ENCODE data around the gene SPIRE2. TPM values are rescaled to one million over a fixed set of nuclear protein-coding genes. Genes with fewer than 3 reads are reported as not detected.

The SPIRE2 gene
- total and polyA plus RNA-seq, 2 of the 13 experiments (the other 11 are each of a cell fraction or from before 2014, with no cell fraction given), result 13.3 to 37.5 TPM

- TF ChIP-seq ZNF572 (CRISPR knock-in tag; IDR thresholded peaks at IDR 0.05), result no peak
- TF ChIP-seq ZNF138 (CRISPR knock-in tag; IDR thresholded peaks at IDR 0.05; ENCODE audit: low read depth), result no peak
- peak; percentile 78; the same call in 1 of the 2 replicates for TF ChIP-seq ZC3H13 (CRISPR knock-in tag; IDR thresholded peaks at IDR 0.05)
- no peak for TF ChIP-seq ZNF615 (CRISPR knock-in tag; IDR thresholded peaks at IDR 0.05; ENCODE audit: borderline replicate concordance)
- peak; percentile 66; the same call in 1 of the 2 replicates for TF ChIP-seq ZNF414 (CRISPR knock-in tag; IDR thresholded peaks at IDR 0.05)
- TF ChIP-seq SNAI1 (CRISPR knock-in tag; IDR thresholded peaks at IDR 0.05; ENCODE audit: borderline replicate concordance), result no peak; the same call in 1 of the 2 replicates
- no peak for TF ChIP-seq SCMH1 (CRISPR knock-in tag; IDR thresholded peaks at IDR 0.05; ENCODE audit: borderline replicate concordance)
- TF ChIP-seq ZNF563 (CRISPR knock-in tag; IDR thresholded peaks at IDR 0.05), result peak; percentile 48; the same call in 1 of the 2 replicates
- TF ChIP-seq CENPBD1 (CRISPR knock-in tag; IDR thresholded peaks at IDR 0.05; ENCODE audit: borderline replicate concordance, low read depth), result no peak
- TF ChIP-seq ZSCAN31 (CRISPR knock-in tag; IDR thresholded peaks at IDR 0.05; ENCODE audit: low read depth), result peak; percentile 79
- peak; percentile 74 for TF ChIP-seq SRSF1 (optimal IDR thresholded peaks at IDR 0.05; ENCODE audit: low read depth, low read length)
- peak; percentile 83 for TF ChIP-seq DR1 (CRISPR knock-in tag; IDR thresholded peaks at IDR 0.05)
- TF ChIP-seq PLSCR1 (CRISPR knock-in tag; IDR thresholded peaks at IDR 0.05; ENCODE audit: borderline replicate concordance), result no peak
- TF ChIP-seq SAP130 (CRISPR knock-in tag; IDR thresholded peaks at IDR 0.05; ENCODE audit: low read depth), result peak; percentile 69
- 0 out of 2 replicates have a peak, but pooled peaks have one; percentile 66 for TF ChIP-seq ZNF570 (CRISPR knock-in tag; IDR thresholded peaks at IDR 0.05; ENCODE audit: borderline replicate concordance)
- TF ChIP-seq POGZ (CRISPR knock-in tag; IDR thresholded peaks at IDR 0.05), result peak; percentile 76
- TF ChIP-seq ZNF12 (CRISPR knock-in tag; IDR thresholded peaks at IDR 0.05), result no peak
- TF ChIP-seq XBP1 (CRISPR knock-in tag; IDR thresholded peaks at IDR 0.05), result no peak
- TF ChIP-seq CHD2 (IDR thresholded peaks at IDR 0.05; ENCODE audit: low read depth, low read length), result no peak
- peak; percentile 98 for TF ChIP-seq ZNF547 (CRISPR knock-in tag; IDR thresholded peaks at IDR 0.05)
- TF ChIP-seq HMGA1 (CRISPR knock-in tag; conservative IDR thresholded peaks at IDR 0.05), result no peak
- TF ChIP-seq NAIF1 (CRISPR knock-in tag; IDR thresholded peaks at IDR 0.05; ENCODE audit: borderline replicate concordance), result no peak
- no peak; the same call in 1 of the 2 replicates for TF ChIP-seq ZNF501 (CRISPR knock-in tag; IDR thresholded peaks at IDR 0.05)
- TF ChIP-seq NCOA2 (CRISPR knock-in tag; IDR thresholded peaks at IDR 0.05), result peak; percentile 72
- no peak; the same call in 1 of the 2 replicates for TF ChIP-seq ZNF468 (CRISPR knock-in tag; IDR thresholded peaks at IDR 0.05)
- TF ChIP-seq ATAD3A (CRISPR knock-in tag; IDR thresholded peaks at IDR 0.05), result 0 out of 2 replicates have a peak, but pooled peaks have one; percentile 35
Observed at GRCh38 chr16:89915303-89916232, 87.3 kb downstream of the SPIRE2 start (continued).

All from HepG2 (cell line).